K562 (cell line): ENCODE data around the gene CNR2. TPM values are rescaled to one million over a fixed set of nuclear protein-coding genes. Genes with fewer than 3 reads are reported as not detected.

ENCODE experiments used
- CBX1 ChIP-seq: sonication (generic); IDR thresholded peaks from 2 replicates; pipeline ENCODE4 v1.6.1; 2016; ENCODE audit warnings: antibody characterized with exemption, low read depth, mild to moderate bottlenecking
- CHD1 ChIP-seq: fragments of 200-600 bp; sonication (generic); IDR thresholded peaks from one replicate; pipeline ENCODE4 v1.6.1; 2012; ENCODE audit warnings: mild to moderate bottlenecking, moderate library complexity, low read length, inconsistent platforms
- NR2C2 ChIP-seq, 2 experiments: fragments of 200-800 bp in 1 of 2; sonication (Bioruptor generic) in 1 of 2; sonication (generic) in 1 of 2; formaldehyde crosslinking in 1 of 2; IDR thresholded peaks; 2 replicates each; pipeline versions ENCODE4 v1.6.1 to v1.8.0; 2016 to 2022; ENCODE audit warnings: mild to moderate bottlenecking in 1 of 2, missing compliant biosample characterization in 1 of 2, missing genetic modification characterization in 1 of 2, missing genetic modification reagents in 1 of 2
- PHB2 ChIP-seq: fragments of 450-650 bp; IDR thresholded peaks from 2 replicates; pipeline ENCODE4 v1.6.1; 2017; ENCODE audit warnings: low read depth
- POLR2B ChIP-seq: fragments of 450-650 bp; IDR thresholded peaks from 2 replicates; pipeline ENCODE4 v1.6.1; 2018; ENCODE audit warnings: low read depth; ENCODE audit not compliant: partially characterized antibody
- SOX6 ChIP-seq: fragments of 450-650 bp; IDR thresholded peaks from 2 replicates; pipeline ENCODE4 v1.6.1; 2014; ENCODE audit warnings: mild to moderate bottlenecking
- SP1 ChIP-seq: sonication (generic); formaldehyde crosslinking; IDR thresholded peaks from 2 replicates; pipeline ENCODE4 v1.8.1; 2022; ENCODE audit warnings: mild to moderate bottlenecking, missing genetic modification reagents
- TAF7 ChIP-seq: fragments of 450-650 bp; IDR thresholded peaks from 2 replicates; pipeline ENCODE4 v1.6.1; 2016; ENCODE audit warnings: missing genetic modification characterization, missing compliant biosample characterization
- ZBTB26 ChIP-seq: fragments of 450-650 bp; formaldehyde crosslinking; IDR thresholded peaks from 2 replicates; pipeline ENCODE4 v1.4.0; 2022; ENCODE audit warnings: missing genetic modification characterization
- ZNF318 ChIP-seq, 2 experiments: fragments of 450-650 bp; IDR thresholded peaks; 2 replicates each; pipeline ENCODE4 v1.6.1; 2016; ENCODE audit warnings: mild to moderate bottlenecking in 2 of 2, borderline replicate concordance in 1 of 2, low read depth in 1 of 2, moderate library complexity in 1 of 2
- ZNF76 ChIP-seq: fragments of 250-450 bp; sonication (Bioruptor Pico); IDR thresholded peaks from 2 replicates; pipeline ENCODE4 v1.4.0; 2020; ENCODE audit warnings: mild to moderate bottlenecking, moderate library complexity, borderline replicate concordance
- polyA plus RNA-seq, 8 experiments: library from polyadenylated mRNA; depleted of rRNA in 4 of 8; stranded (reverse) in 5 of 8; unstranded in 3 of 8; fragments of >200 nt; fragmentation: Nextera tagmentation in 2 of 8; fragmentation: Illumina TruSeq in 1 of 8; extraction: Ambion mirVana in 2 of 8; extraction: Trizol in 1 of 8; gene quantifications; 2 replicates each; pipeline versions ENCODE4 v1.2.1 to v1.2.3, GENCODE V29; 2011 to 2014; ENCODE audit warnings: inconsistent platforms in 1 of 8, missing spikeins in 1 of 8
- total RNA-seq, 7 experiments: library from RNA; depleted of rRNA in 6 of 7; stranded (reverse); fragments of >200 nt in 6 of 7; fragmentation: Illumina TruSeq in 2 of 7; extraction: Trizol in 2 of 7; gene quantifications; 2 replicates each; pipeline versions ENCODE4 v1.2.1 to v1.2.3, GENCODE V29; 2011 to 2021; ENCODE audit warnings: low replicate concordance in 1 of 7
- TF ChIP-seq, protein P1 (sequence below): fragments of 250-450 bp; sonication (Bioruptor Pico); IDR thresholded peaks from 2 replicates; pipeline ENCODE4 v1.5.0; 2021; ENCODE audit warnings: mild to moderate bottlenecking, borderline replicate concordance

Gene CNR2
- total and polyA plus RNA-seq, 9 of the 15 experiments (the other 6 are each of a cell fraction or from before 2014, with no cell fraction given) = not detected

- TF ChIP-seq ZNF318 (IDR thresholded peaks at IDR 0.05; ENCODE audit: borderline replicate concordance in 1 of 2, low read depth in 1 of 2) (0 out of 4 replicates have a peak, but pooled peaks of 1 of the 2 experiments have one; percentile 37), CBX1 (peak; percentile 81; the same call in 1 of the 2 replicates), SP1 (CRISPR knock-in tag) (peak; percentile 76), ZNF76 (CRISPR knock-in tag) (peak; percentile 93; the same call in 1 of the 2 replicates), POLR2B (peak; percentile 95), NR2C2 (CRISPR knock-in tag; IDR thresholded peaks at IDR 0.05) (no peak; the same call in 1 of the 2 replicates), NR2C2 (tag; IDR thresholded peaks at IDR 0.05) (peak; percentile 60; the same call in 1 of the 2 replicates), TAF7 (tag) (peak; percentile 96), PHB2 (no peak), CHD1 (peak; percentile 78), ZBTB26 (CRISPR knock-in tag) (peak; percentile 16; the same call in 1 of the 2 replicates), SOX6 (peak; percentile 16; the same call in 1 of the 2 replicates)
- TF ChIP-seq, protein P1, sequence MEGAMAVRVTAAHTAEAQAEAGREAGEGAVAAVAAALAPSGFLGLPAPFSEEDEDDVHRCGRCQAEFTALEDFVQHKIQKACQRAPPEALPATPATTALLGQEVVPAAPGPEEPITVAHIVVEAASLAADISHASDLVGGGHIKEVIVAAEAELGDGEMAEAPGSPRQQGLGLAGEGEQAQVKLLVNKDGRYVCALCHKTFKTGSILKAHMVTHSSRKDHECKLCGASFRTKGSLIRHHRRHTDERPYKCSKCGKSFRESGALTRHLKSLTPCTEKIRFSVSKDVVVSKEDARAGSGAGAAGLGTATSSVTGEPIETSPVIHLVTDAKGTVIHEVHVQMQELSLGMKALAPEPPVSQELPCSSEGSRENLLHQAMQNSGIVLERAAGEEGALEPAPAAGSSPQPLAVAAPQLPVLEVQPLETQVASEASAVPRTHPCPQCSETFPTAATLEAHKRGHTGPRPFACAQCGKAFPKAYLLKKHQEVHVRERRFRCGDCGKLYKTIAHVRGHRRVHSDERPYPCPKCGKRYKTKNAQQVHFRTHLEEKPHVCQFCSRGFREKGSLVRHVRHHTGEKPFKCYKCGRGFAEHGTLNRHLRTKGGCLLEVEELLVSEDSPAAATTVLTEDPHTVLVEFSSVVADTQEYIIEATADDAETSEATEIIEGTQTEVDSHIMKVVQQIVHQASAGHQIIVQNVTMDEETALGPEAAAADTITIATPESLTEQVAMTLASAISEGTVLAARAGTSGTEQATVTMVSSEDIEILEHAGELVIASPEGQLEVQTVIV = no peak
Observed at GRCh38 chr1:23825076-23825761, 87.9 kb downstream of the CNR2 start, which contains the start of gene HMGCL (continued).
